DOHH2 (cell line): ENCODE results near the gene APOL5.

Experiments used
- H3F3A ChIP-seq: fragments of 200-600 bp; sonication (generic), shearing (Covaris generic); 2 replicates; pipeline ENCODE4 v1.6.0; 2016; ENCODE audit warnings: antibody characterized with exemption, mild to moderate bottlenecking; ENCODE audit not compliant: control insufficient read depth, insufficient read depth
- H3K27ac ChIP-seq: fragments of 200-600 bp; sonication (generic); 2 replicates; pipeline ENCODE4 v1.5.1; 2014; ENCODE audit warnings: low read depth, mild to moderate bottlenecking, low read length, moderate library complexity
- H3K27me3 ChIP-seq: fragments of 200-600 bp; sonication (generic); 2 replicates; pipeline ENCODE4 v1.6.1; 2014; ENCODE audit warnings: mild to moderate bottlenecking, low read length, mixed read lengths; ENCODE audit not compliant: control insufficient read depth
- H3K36me3 ChIP-seq: fragments of 200-600 bp; sonication (generic); 2 replicates; pipeline ENCODE4 v1.6.1; 2014; ENCODE audit warnings: mild to moderate bottlenecking, low read length, moderate library complexity, mixed read lengths; ENCODE audit not compliant: control insufficient read depth
- H3K4me1 ChIP-seq: fragments of 200-600 bp; sonication (generic); 2 replicates; pipeline ENCODE4 v1.6.1; 2014; ENCODE audit warnings: mild to moderate bottlenecking, low read length, mixed read lengths; ENCODE audit not compliant: control insufficient read depth
- H3K4me2 ChIP-seq: fragments of 200-600 bp; sonication (generic); 2 replicates; pipeline ENCODE4 v1.6.0; 2014; ENCODE audit warnings: mild to moderate bottlenecking, low read length, moderate library complexity
- H3K4me3 ChIP-seq: fragments of 200-600 bp; sonication (generic); 2 replicates; pipeline ENCODE4 v1.5.1; 2014; ENCODE audit warnings: mild to moderate bottlenecking, low read length, mixed read lengths
- H3K79me2 ChIP-seq: fragments of 200-600 bp; sonication (generic); 2 replicates; pipeline ENCODE4 v1.6.1; 2014; ENCODE audit warnings: mild to moderate bottlenecking, low read length, mixed read lengths; ENCODE audit not compliant: control insufficient read depth
- H3K9me2 ChIP-seq: fragments of 200-600 bp; sonication (generic); replicated peaks from 2 replicates; pipeline ENCODE4 v1.6.1; 2014; ENCODE audit warnings: mild to moderate bottlenecking, low read length, mixed read lengths; ENCODE audit not compliant: control insufficient read depth
- H3K9me3 ChIP-seq: fragments of 200-600 bp; sonication (generic); 2 replicates; pipeline ENCODE4 v1.6.1; 2014; ENCODE audit warnings: antibody characterized with exemption, low read length, mixed read lengths; ENCODE audit not compliant: control insufficient read depth, insufficient read depth
- H4K20me1 ChIP-seq: fragments of 200-600 bp; sonication (generic); 2 replicates; pipeline ENCODE4 v1.6.0; 2014; ENCODE audit warnings: low read depth, mild to moderate bottlenecking, antibody characterized with exemption, low read length, moderate library complexity; ENCODE audit not compliant: control insufficient read depth, insufficient read depth
- EZH2phosphoT487 ChIP-seq: fragments of 200-600 bp; sonication (generic); IDR thresholded peaks from 2 replicates; pipeline ENCODE4 v1.6.1; 2017; ENCODE audit warnings: borderline replicate concordance, mild to moderate bottlenecking, antibody characterized with exemption, low read length, moderate library complexity, mixed read lengths
- TF ChIP-seq, protein P1 (sequence below): fragments of 200-600 bp; sonication (generic); IDR thresholded peaks from one replicate; pipeline ENCODE4 v1.5.1; 2014; ENCODE audit warnings: antibody characterized with exemption, mild to moderate bottlenecking, low read depth, low read length; ENCODE audit not compliant: poor library complexity, severe bottlenecking

Gene APOL5

DNA sequence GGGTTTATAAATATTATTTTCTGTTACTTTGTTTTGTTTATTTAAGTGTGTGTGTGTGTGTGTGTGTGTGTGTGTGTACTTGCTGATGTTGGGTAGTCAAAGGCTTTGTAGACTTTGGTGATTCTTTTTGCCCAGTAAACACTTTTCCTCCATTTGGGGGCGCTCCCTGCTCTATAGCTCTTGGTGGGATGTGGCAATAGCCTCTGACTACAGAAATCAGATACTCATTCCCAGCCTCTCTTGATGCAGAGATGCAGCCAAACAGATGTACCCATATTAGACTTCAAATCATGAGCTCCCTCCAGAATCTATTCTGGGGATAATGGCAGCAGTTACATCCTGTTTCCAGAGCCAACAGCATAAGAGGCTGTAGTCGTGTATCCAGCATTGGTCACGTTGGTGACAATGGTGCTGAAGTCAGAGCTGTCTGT lies 33.4 kb upstream of the APOL5 start:
- Histone ChIP-seq H3K4me1 (peaks cover 33% of the 10 kb centered on the region), H3F3A (peaks cover 6% of the 10 kb centered on the region; the same call in 1 of the 2 replicates), H3K27ac (no peak overlapping the region), H3K4me3 (no peak overlapping the region), H4K20me1 (no peaks in the 10 kb centered on the region), H3K9me3 (peaks cover 10% of the 10 kb centered on the region), H3K36me3 (no peaks in the 10 kb centered on the region), H3K4me2 (no peak overlapping the region; the same call in 1 of the 2 replicates), H3K79me2 (no peaks in the 10 kb centered on the region), H3K27me3 (no peaks in the 10 kb centered on the region), H3K9me2 (no peaks in the 10 kb centered on the region)
- TF ChIP-seq, protein P1, sequence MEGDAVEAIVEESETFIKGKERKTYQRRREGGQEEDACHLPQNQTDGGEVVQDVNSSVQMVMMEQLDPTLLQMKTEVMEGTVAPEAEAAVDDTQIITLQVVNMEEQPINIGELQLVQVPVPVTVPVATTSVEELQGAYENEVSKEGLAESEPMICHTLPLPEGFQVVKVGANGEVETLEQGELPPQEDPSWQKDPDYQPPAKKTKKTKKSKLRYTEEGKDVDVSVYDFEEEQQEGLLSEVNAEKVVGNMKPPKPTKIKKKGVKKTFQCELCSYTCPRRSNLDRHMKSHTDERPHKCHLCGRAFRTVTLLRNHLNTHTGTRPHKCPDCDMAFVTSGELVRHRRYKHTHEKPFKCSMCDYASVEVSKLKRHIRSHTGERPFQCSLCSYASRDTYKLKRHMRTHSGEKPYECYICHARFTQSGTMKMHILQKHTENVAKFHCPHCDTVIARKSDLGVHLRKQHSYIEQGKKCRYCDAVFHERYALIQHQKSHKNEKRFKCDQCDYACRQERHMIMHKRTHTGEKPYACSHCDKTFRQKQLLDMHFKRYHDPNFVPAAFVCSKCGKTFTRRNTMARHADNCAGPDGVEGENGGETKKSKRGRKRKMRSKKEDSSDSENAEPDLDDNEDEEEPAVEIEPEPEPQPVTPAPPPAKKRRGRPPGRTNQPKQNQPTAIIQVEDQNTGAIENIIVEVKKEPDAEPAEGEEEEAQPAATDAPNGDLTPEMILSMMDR, result peak; percentile 64
- no peak for TF ChIP-seq EZH2phosphoT487

DNA sequence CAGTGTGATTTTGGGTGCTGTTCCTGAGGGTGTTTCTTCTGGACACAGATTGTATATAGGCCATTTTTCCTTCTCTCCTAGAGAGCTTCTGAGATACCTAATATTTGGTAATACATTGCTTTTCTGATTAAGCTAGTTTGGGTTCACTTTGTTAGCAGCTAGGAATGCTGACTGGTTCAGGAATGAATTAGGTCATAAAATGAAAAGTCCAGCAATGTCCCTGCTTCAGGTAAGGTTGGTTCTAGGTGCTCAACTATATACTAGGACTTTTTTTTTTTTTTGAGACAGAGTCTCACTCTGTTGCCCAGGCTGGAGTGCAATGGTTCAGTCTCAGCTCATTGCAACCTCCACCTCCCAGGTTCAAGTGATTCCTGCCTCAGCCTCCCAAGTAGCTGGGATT lies 32.9 kb upstream of the APOL5 start:
- Histone ChIP-seq H3F3A (peaks cover 6% of the 10 kb centered on the region; the same call in 1 of the 2 replicates), H3K4me1 (peaks cover 36% of the 10 kb centered on the region), H3K27ac (no peak overlapping the region), H3K79me2 (no peaks in the 10 kb centered on the region), H3K27me3 (no peaks in the 10 kb centered on the region), H3K4me3 (no peak overlapping the region), H3K4me2 (no peak overlapping the region), H3K36me3 (no peaks in the 10 kb centered on the region), H3K9me3 (peaks cover 10% of the 10 kb centered on the region), H3K9me2 (no peaks in the 10 kb centered on the region), H4K20me1 (no peaks in the 10 kb centered on the region)
- TF ChIP-seq, protein P1, result no peak
- no peak for TF ChIP-seq EZH2phosphoT487

DNA sequence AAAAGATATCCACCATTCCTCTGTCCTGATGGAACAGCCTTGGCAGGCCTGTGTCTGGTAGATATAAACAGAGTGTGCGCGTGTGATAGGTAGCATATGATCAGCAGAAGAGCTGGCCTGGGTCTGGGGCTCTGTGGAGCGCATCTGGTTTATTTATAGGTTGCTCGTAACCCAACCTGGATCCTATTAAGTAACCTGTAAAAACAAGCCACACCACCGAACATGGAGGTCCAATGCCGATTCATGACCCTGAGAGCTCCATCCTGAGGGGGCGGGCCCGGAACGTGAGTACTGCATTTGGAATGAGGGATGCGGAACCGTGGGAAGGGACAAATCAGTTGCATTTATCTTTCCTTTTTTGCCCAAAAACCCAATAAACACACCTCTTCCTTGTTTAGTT lies 31.9 kb upstream of the APOL5 start:
- Histone ChIP-seq H3K27me3 (no peaks in the 10 kb centered on the region), H3K4me1 (peaks cover 43% of the 10 kb centered on the region), H3K27ac (peak overlapping the region; percentile 52), H4K20me1 (no peaks in the 10 kb centered on the region), H3K79me2 (no peaks in the 10 kb centered on the region), H3K9me3 (peaks cover 10% of the 10 kb centered on the region), H3K9me2 (no peaks in the 10 kb centered on the region), H3F3A (peaks cover 6% of the 10 kb centered on the region; the same call in 1 of the 2 replicates), H3K4me2 (peak overlapping the region; percentile 67), H3K36me3 (no peaks in the 10 kb centered on the region), H3K4me3 (peak overlapping the region; percentile 46)
- TF ChIP-seq, protein P1, result no peak
- TF ChIP-seq EZH2phosphoT487, result no peak

DNA sequence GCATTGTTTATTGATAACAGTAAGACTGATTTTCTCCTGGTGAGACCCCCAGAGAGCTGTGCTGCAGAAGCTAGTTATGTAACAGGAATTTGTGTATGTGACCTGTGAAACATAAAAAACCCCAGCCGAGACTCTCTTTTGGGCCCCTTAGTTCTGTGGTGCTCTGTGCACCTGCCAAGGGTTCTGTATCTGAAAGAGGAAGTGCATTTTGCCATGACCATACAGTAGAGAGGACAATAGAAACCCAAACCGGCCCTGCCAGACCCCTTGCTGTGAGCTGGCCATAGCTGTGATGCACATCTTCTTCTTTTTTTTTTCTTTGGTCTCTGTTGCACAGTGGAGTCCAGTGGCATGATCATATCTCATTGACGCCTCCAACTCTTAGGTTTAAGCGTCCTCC lies 31.4 kb upstream of the APOL5 start:
- H3K79me2 ChIP-seq, result no peaks in the 10 kb centered on the region
- peak overlapping the region; percentile 52 for H3K27ac ChIP-seq
- peak overlapping the region; percentile 67 for H3K4me2 ChIP-seq

More for the DNA sequence above, 31.4 kb upstream of the APOL5 start:
- no peaks in the 10 kb centered on the region for H4K20me1 ChIP-seq
- peak overlapping the region; percentile 46 for H3K4me3 ChIP-seq
- no peaks in the 10 kb centered on the region for H3K9me2 ChIP-seq
- H3K27me3 ChIP-seq, result no peaks in the 10 kb centered on the region
- H3K36me3 ChIP-seq, result no peaks in the 10 kb centered on the region
- H3K4me1 ChIP-seq, result peaks cover 45% of the 10 kb centered on the region
- peaks cover 7% of the 10 kb centered on the region for H3K9me3 ChIP-seq
- TF ChIP-seq, protein P1, result no peak
- no peak for TF ChIP-seq EZH2phosphoT487
- peaks cover 6% of the 10 kb centered on the region; the same call in 1 of the 2 replicates for H3F3A ChIP-seq
